DOHH2 (cell line): ENCODE data around the gene MAP7D3.

Source experiments
- EZH2phosphoT487 ChIP-seq: fragments of 200-600 bp; sonication (generic); IDR thresholded peaks from 2 replicates; pipeline ENCODE4 v1.6.1; 2017; ENCODE audit warnings: borderline replicate concordance, mild to moderate bottlenecking, antibody characterized with exemption, low read length, moderate library complexity, mixed read lengths
- TF ChIP-seq, protein P1 (sequence below): fragments of 200-600 bp; sonication (generic); IDR thresholded peaks from one replicate; pipeline ENCODE4 v1.5.1; 2014; ENCODE audit warnings: antibody characterized with exemption, mild to moderate bottlenecking, low read depth, low read length; ENCODE audit not compliant: poor library complexity, severe bottlenecking

DNA sequence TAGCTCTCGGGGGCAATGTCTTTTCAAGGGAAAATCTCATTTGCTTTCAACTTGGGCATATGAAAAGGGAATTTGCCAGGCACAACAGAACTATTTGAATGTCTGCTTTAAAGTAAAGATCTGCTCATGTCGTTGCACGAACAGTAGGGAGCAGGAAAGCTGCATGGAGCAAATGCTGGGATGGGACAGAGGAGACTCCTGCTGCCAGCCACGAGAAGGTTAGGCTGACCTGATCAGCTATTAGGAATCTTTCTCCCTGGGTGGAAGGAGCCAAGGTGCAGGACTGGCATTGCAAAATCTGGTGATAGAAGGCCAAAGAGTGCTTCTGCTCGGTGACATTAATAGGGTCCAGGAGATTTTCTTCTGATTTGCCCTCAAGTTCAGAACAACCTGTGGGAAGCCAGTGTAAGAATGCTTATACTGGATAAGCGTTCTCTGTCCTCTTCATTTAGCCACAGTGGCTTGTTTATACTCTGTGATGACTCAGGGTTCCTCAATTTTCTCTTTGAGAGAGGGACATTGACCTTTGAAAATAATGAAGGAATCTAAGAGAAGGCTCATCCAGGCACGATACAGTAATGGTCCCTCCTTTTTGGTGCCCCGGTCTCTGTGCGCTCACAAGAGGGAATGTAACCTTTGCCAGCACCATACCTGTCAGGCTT lies 80.9 kb downstream of the MAP7D3 start:
- TF ChIP-seq, protein P1, sequence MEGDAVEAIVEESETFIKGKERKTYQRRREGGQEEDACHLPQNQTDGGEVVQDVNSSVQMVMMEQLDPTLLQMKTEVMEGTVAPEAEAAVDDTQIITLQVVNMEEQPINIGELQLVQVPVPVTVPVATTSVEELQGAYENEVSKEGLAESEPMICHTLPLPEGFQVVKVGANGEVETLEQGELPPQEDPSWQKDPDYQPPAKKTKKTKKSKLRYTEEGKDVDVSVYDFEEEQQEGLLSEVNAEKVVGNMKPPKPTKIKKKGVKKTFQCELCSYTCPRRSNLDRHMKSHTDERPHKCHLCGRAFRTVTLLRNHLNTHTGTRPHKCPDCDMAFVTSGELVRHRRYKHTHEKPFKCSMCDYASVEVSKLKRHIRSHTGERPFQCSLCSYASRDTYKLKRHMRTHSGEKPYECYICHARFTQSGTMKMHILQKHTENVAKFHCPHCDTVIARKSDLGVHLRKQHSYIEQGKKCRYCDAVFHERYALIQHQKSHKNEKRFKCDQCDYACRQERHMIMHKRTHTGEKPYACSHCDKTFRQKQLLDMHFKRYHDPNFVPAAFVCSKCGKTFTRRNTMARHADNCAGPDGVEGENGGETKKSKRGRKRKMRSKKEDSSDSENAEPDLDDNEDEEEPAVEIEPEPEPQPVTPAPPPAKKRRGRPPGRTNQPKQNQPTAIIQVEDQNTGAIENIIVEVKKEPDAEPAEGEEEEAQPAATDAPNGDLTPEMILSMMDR = no peak
- no peak for TF ChIP-seq EZH2phosphoT487
